Ectodermal cell (in vitro differentiated cells): ENCODE measurements around the gene ALDOC.
A peak's percentile ranks its signal among the peaks of the same experiment; 100 is the strongest.

Experiments
- H3K27ac ChIP-seq: 2 replicates; pipeline ENCODE4 v1.7.0; 2013; ENCODE audit warnings: mild to moderate bottlenecking, low read depth, low read length; ENCODE audit not compliant: insufficient read depth, poor library complexity, severe bottlenecking
- H3K27me3 ChIP-seq: 2 replicates; pipeline ENCODE4 v1.7.0; 2013; ENCODE audit warnings: mild to moderate bottlenecking, low read length; ENCODE audit not compliant: insufficient read depth, control insufficient read depth, poor library complexity, severe bottlenecking
- H3K36me3 ChIP-seq: one replicate; pipeline ENCODE4 v1.7.0; 2013; ENCODE audit warnings: low read length; ENCODE audit not compliant: control insufficient read depth, insufficient read depth
- H3K4me1 ChIP-seq: one replicate; pipeline ENCODE4 v1.7.0; 2013; ENCODE audit warnings: low read length; ENCODE audit not compliant: control insufficient read depth, insufficient read depth
- H3K4me3 ChIP-seq: 2 replicates; pipeline ENCODE4 v1.7.0; 2013; ENCODE audit warnings: low read depth, low read length, control low read depth; ENCODE audit not compliant: insufficient read depth
- H3K9me3 ChIP-seq: 2 replicates; pipeline ENCODE4 v1.7.0; 2013; ENCODE audit warnings: mild to moderate bottlenecking, low read length, moderate library complexity; ENCODE audit not compliant: control insufficient read depth
- WGBS, 2 experiments: methylation state at CpG; one replicate each; pipeline ENCODE4 v1.1.7; 2013; ENCODE audit warnings: missing lambda C conversion rate in 2 of 2; 5-methylcytosine and 5-hydroxymethylcytosine counted together

ALDOC gene

GRCh38 chr17:28554565-28554964, 22.1 kb downstream of the ALDOC start:
- peaks cover 24% of the 10 kb centered on the region for H3K36me3 ChIP-seq
- no peaks in the 10 kb centered on the region for H3K9me3 ChIP-seq
- H3K4me3 ChIP-seq = no peak overlapping the region
- no peak overlapping the region for H3K27ac ChIP-seq
- WGBS, 2 experiments = 92 to 95% methylated on average over 6 of the region's 6 CpGs
- H3K27me3 ChIP-seq = no peaks in the 10 kb centered on the region
- peaks cover 13% of the 10 kb centered on the region for H3K4me1 ChIP-seq

- no peaks in the 10 kb centered on the region for H3K27me3 ChIP-seq
- H3K27ac ChIP-seq = no peak overlapping the region
- peaks cover 17% of the 10 kb centered on the region for H3K4me1 ChIP-seq
- no peaks in the 10 kb centered on the region for H3K9me3 ChIP-seq
- H3K36me3 ChIP-seq = peaks cover 24% of the 10 kb centered on the region
- 75 to 81% methylated on average over 5 of the region's 5 CpGs for WGBS, 2 experiments
- H3K4me3 ChIP-seq = no peak overlapping the region
Observed at GRCh38 chr17:28553000-28553505, 23.6 kb downstream of the ALDOC start.

DNA sequence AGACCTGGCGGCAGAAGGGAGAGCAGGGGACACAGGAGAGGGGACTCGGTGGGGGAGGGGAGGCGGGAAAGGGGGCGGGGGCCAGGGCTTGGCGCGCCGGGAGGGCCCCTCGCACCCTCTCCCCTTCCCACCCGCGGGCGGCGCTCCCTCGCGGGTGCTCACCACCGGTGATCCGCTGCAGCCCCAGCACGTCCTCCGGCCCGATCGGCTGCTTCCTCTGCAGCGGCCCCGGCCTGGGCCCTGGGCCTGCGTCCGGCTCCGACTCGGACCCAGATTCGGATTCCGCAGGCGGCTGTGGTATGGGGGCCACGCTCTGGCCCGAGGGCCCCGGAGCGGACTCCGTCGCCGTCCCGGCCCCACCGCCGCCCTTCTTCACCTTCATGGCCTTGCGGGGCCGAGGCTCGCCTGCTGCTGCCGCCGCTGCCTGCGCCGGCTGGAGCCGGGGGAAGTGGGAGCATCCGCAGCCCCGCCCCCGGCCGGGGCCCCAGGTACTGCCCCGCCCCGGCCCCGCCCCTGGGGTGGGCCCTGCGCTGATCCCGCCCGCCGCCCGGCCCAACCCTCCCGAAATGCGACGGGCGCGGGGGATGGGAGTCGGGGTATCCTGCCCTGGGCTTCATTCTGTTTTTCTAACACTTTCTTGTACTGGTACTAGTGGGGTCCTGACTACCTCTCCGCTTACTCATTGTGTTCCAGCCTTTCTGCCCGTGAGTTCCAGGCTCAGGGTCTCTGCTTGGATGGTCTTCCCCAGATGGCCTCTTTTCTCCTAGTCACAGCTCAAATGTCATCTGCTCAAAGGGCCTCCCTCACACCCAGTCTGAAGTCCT, 24.3 kb downstream of the ALDOC start, which contains the start of gene UNC119:
UNC119 (minus strand) TSS at position 449 of the 824 bp plus-strand sequence; CDS start at position 382, 67 bp downstream.
- Histone ChIP-seq H3K27ac (no peak within 1 kb of the TSS), H3K4me1 (peaks cover 17% of the 10 kb centered on the region), H3K4me3 (peak within 1 kb of the TSS; percentile 55), H3K27me3 (no peaks in the 10 kb centered on the region), H3K9me3 (no peaks in the 10 kb centered on the region), H3K36me3 (peaks cover 23% of the 10 kb centered on the region)
- WGBS, 2 experiments = 1% methylated on average over 67 of the region's 67 CpGs

GRCh38 chr17:28551421-28552175, 25.1 kb downstream of the ALDOC start:
- no peaks in the 10 kb centered on the region for H3K27me3 ChIP-seq
- no peak overlapping the region for H3K27ac ChIP-seq
- WGBS, 2 experiments = 17 to 21% methylated on average over 10 of the region's 10 CpGs
- H3K36me3 ChIP-seq = peaks cover 19% of the 10 kb centered on the region
- peaks cover 17% of the 10 kb centered on the region for H3K4me1 ChIP-seq
- peak overlapping the region; percentile 55 for H3K4me3 ChIP-seq
- no peaks in the 10 kb centered on the region for H3K9me3 ChIP-seq

- WGBS, 2 experiments = 85 to 93% methylated on average over 1 of the region's 1 CpG
- Histone ChIP-seq H3K27me3 (no peaks in the 10 kb centered on the region), H3K36me3 (peaks cover 15% of the 10 kb centered on the region), H3K4me1 (peaks cover 17% of the 10 kb centered on the region), H3K9me3 (no peaks in the 10 kb centered on the region), H3K27ac (no peak overlapping the region), H3K4me3 (no peak overlapping the region)
Observed at GRCh38 chr17:28550858-28551257, 25.8 kb downstream of the ALDOC start.

DNA sequence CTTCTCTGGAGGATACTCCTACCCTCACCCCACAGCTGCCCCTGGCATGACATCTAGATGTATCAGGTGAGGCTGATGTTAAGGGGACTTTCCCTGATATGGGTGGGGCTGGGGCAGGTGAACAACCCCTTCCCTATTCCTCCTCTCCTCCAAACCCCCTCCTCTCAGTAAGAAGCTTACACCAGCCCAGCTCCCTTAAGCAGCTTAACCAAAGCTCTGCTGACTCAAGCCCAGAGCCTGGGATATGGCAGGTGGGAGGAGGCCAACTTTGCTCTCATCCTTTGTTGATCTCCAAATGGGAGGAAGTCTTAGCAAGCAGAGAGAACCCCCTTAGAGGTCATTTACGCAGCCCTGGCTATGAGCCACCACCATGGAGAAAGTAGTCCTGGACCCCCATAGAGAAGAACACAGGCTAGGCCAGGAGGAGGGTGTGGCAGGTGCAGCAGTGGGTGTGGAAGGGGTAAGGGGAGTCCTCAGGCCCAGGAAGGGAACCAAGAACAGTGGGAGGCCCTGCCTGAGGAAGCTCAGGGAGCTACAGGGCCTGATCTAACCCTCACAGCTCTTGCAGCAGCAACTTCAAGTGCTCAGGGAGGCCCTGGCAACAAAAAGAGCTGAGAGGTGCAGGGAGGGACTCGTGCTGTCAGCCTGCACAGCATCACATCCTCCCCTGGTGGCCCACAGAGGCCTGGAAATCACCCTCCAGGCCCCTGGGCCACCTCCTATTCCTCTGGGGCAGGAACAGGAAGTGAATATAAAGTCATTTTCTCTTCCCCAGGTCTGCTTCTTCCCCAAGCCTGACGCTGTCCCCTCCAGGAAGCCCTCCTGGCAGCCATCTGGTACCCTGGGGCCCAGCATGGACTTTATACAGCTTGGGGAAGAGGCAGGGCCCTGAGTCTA, 27.2 kb downstream of the ALDOC start:
- Histone ChIP-seq H3K9me3 (no peaks in the 10 kb centered on the region), H3K27ac (peak overlapping the region; percentile 60), H3K36me3 (peaks cover 8% of the 10 kb centered on the region), H3K4me1 (peaks cover 17% of the 10 kb centered on the region), H3K4me3 (no peak overlapping the region), H3K27me3 (no peaks in the 10 kb centered on the region)
- WGBS, 2 experiments = 69 to 82% methylated on average over 3 of the region's 3 CpGs

DNA sequence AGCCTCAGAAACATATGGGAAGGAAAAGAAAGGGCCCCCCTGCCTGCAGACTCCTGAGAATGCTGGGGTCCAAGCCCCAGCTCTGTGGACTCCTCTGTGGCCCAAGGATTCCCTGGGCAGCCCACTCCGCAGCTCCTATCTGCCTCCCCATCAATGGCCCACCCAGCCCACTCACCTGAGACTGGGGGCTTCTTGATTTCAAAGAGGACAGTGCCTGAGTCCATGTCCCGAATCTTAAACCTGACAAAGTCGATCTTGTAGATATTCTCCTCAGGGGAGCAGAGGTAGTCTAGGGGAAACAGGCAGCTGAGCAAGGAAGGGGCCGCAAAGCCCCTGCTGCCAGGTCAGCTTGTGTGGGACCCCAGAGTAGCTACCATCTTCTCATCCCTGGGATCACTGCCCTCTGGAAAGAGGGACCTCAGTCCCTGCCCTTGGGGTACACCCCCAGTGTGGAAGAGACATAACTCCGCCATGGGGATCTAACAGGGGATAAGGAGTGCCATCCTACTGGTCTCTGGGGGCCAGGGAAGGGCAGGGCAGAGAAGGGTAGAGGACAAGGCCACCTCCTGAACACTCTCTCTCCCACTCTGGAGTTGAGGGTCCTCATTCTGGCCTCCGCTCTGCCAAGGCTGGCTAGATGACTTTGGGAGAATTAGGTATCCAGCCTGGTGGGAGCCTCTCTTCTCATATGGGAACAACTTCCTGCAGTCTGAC, 28.1 kb downstream of the ALDOC start:
- WGBS, 2 experiments = 91% methylated on average over 6 of the region's 6 CpGs
- Histone ChIP-seq H3K27me3 (no peaks in the 10 kb centered on the region), H3K36me3 (peaks cover 1% of the 10 kb centered on the region), H3K27ac (no peak overlapping the region), H3K9me3 (no peaks in the 10 kb centered on the region), H3K4me1 (peaks cover 17% of the 10 kb centered on the region), H3K4me3 (no peak overlapping the region)

DNA sequence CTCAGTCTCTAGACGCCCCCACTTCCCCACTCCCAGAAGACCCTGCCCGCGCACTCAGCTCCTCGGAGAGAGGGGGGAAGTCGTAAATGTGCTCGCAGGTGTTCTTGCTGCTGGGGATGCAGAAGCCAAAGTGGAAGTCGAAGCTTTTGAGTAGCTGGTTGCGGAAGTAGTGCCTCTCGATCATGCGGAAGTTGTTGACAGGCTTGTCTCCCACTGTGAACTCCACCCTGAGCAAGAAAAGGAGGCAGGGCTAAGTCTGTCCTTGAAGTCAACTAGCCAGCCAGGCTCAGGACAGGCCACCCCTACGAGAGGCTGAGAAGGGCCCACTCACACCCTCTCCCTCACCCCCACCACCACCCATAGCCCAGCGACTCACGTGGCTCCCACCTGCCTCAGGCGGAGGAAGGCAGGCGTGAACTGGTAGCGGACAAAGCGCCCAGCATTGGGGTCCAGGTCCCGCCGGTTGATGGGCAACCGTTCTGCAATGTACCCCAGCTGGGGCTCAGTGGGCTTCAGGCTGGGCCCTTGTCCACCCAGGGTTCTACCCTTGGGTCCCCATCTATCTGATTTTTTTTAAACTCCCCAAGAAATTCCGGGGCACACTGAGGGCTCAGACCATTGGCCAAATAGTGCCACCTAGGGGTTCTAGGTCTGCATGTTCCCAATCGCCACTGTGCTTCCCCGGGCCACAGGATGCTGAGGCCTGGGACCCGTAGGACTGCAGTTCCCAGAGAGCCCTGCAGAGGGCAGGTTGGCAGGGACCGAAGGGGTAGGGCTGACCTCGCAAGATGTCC, 28.9 kb downstream of the ALDOC start:
- Histone ChIP-seq H3K9me3 (no peaks in the 10 kb centered on the region), H3K36me3 (no peaks in the 10 kb centered on the region), H3K4me1 (peaks cover 17% of the 10 kb centered on the region), H3K27ac (no peak overlapping the region), H3K4me3 (no peak overlapping the region), H3K27me3 (no peaks in the 10 kb centered on the region)
- 77 to 78% methylated on average over 26 of the region's 26 CpGs for WGBS, 2 experiments
